Hippocampal formation (tissue), 2 donors: Measurements from ENCODE around the gene USE1.

Experiments used
- DNase-seq, 2 donors: peaks; one replicate each; lab custom pipeline; 2025; lab: John Stamatoyannopoulos, UW

The USE1 gene

DNA sequence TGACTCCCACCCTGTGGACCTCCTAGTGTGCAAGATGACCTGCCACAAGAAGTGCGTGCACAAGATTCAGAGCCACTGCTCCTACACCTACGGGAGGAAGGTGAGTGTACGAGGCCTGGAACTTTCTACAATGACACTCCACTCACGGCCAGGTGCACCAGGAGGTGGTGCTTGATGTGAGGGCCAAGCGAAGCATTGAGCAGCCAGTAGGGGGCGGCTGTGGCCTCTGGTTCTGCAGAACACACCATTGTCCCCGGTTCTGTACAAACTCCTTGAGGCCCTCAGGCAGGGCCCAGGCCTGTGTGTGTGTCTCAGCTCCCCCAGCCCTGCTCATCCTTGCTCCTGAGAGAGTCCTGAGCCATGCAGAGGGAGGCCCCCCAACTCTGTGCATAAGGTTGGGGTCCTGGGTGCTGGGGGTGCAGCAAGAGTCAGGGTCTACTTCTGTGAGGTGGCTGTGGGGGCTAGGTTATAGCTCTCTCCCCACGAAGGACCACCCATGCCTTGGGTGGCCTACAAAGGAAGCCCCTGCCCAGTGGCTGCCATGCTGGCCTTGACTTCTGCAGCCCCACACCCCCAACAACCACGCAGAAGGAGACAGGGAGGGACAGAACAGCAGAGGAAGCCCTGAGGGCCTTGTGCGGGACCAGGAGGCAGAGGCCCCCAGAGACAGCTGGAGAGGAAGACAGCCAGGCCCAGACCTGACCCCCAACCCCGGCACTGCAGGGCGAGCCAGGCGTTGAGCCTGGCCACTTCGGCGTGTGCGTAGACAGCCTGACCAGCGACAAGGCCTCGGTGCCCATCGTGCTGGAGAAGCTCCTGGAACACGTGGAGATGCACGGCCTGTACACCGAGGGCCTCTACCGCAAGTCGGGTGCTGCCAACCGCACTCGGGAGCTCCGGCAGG lies 9.7 kb upstream of the USE1 start:
- DNase-seq = peak in 1 of 2 donors; percentile 29

DNA sequence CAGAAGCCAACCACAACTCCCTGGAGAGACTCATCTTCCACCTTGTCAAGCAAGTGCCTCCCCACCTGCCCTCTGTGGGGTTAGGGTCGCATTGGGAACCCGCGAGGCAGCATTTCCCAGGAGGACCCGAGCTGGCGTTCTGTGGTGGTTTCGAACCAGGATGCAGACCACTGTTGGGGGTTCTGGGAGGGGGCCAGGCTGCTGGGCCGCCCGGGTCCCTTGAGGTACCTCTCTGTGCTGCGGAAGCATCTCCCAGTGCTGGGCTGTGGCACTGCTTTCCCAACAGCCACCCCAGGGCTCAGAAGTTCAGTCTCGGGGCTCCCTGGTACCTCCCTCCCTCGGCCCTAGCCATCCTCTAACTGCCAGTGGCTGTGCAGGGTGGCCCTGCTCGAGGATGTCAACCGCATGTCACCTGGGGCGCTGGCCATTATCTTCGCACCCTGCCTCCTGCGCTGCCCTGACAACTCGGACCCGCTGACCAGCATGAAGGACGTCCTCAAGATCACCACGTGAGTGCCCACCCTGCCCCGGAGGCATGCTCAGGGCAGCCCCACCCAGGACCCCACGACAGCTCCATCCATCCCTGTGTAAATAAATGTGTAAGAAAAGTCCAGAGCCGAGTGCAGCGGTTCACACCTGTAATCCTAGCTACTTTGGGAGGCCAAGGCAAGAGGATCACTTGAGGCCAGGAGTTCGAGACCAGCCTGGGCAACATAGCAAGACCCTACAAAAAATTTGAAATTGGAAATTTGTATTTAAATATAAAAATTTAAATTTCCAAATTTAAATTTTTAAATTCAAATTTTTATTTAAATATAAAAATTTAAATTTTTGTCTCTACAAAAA lies 8.2 kb upstream of the USE1 start:
- DNase-seq = no peak

- no peak for DNase-seq
These were observed 5.8 kb upstream of the USE1 start for GRCh38 chr19:17209126-17210036.

GRCh38 chr19:17210296-17210695 lies 4.9 kb upstream of the USE1 start:
- DNase-seq = no peak

GRCh38 chr19:17211547-17212446 lies 3.4 kb upstream of the USE1 start:
- DNase-seq = no peak

DNA sequence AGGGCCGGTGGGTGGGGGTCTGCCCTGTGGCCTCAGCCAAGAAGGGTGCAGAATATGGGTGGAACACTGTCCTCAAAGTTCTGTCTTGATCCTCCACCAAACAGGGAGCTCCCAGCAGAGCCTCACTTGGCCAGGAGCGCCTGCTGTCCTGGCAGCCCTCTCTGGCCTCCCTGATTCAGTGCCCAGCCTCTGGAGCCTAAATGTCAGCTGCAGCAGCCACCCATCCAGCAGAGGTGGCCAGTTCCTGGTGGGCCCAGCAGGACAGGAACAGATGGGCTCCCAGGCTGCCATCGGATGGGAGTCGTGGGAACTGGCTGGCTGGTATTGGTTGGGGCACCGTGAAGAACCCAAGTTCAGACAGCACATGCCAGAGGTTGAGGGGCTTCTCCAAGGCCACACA lies 1.8 kb upstream of the USE1 start:
- DNase-seq = no peak

DNA sequence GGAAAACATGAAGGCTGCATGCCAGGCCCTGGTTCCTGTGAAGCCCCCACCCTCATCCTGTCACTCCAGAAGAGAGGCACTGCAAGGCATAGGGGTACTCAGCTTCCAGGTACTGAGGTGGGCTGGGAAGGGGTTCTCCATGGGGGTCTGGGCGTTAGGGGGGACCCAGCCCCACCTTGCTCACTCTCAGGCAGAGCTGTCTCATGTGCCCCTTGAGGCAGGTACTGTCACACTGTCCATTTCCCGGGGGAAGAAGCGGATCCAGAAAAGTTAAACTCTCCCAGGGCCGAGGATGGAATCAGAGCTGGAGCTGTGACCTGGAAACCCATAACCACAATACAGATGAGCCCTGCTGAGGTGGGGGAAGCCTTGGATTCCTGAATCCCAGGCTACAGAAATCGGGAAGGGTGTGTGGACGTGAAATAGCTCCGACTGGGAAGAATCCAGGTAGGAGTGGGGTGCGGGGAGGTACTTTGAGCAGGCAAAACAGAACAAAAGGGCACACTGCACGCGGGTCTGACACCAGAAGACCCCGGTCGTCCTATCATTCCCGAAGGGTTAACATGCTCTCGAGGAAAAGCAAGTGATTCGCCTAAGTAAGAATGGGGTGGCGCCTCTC lies 540 bp upstream of the USE1 start:
- DNase-seq = no peak

DNA sequence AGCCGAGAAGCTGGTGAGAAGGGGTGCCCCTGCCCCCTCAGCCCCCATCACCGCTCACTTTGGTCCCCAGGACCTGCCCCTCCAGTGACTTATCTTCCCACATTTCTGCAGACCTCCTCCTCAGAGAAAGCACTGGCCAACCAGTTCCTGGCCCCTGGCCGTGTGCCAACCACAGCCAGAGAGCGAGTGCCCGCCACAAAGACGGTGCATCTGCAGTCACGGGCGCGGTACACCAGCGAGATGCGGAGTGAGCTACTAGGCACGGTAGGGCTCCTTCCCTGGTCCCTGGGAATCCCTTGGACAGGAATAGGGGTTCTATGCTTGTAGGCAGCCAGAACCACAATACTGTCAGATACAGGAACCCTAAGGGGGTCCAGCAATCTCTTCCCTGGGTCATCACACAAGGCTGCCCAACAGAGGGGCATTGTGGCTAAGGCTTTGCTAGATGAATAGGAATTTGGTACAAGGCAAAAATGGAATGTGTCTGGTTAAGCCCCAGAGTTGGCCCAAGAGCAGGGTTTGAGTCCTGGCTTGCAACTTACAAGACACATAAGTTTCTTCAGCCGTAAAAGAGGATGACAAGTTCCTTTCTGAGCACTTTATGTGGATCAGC lies 1.0 kb downstream of the USE1 start:
- no peak for DNase-seq

- DNase-seq = no peak
These were observed 4.1 kb downstream of the USE1 start for GRCh38 chr19:17219286-17219685.

GRCh38 chr19:17220207-17220758 lies 5.1 kb downstream of the USE1 start:
- no peak for DNase-seq

- no peak for DNase-seq
These were observed 9.9 kb downstream of the USE1 start for GRCh38 chr19:17225053-17225452.

- DNase-seq = peak; percentile 97 to 99
These were observed 11.1 kb downstream of the USE1 start, which contains the start of gene OCEL1 for GRCh38 chr19:17226002-17226933. OCEL1 (plus strand) TSS chr19:17226226; CDS start chr19:17226248, 22 bp downstream.

DNA sequence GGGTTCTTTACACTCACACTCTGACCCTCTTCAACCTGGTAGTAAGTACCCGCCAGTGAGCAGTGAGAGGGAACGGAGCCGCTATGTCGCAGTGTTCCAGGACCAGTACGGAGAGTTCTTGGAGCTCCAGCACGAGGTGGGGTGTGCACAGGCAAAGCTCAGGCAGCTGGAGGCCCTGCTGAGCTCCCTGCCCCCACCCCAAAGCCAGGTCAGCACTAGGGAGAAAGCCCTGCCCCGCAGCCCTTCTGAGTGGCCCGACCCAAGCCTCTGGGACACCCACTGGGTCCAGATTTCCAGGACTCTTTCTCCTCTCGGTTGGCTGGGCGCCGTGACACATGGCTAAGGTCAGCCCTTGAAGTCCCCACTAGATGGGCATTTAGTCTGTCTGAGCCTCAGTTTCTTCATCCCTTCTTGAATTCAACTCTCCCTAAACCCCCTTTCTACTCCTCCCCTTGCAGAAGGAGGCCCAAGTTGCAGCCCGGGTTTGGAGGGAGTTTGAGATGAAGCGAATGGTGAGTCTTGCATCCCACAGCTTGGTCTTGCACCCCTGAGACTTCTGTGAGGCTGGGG lies 12.7 kb downstream of the USE1 start:
- no peak for DNase-seq

- DNase-seq = no peak
These were observed 14.7 kb downstream of the USE1 start for GRCh38 chr19:17229890-17230289.

GRCh38 chr19:17232258-17232657 lies 17.1 kb downstream of the USE1 start:
- no peak for DNase-seq

DNA sequence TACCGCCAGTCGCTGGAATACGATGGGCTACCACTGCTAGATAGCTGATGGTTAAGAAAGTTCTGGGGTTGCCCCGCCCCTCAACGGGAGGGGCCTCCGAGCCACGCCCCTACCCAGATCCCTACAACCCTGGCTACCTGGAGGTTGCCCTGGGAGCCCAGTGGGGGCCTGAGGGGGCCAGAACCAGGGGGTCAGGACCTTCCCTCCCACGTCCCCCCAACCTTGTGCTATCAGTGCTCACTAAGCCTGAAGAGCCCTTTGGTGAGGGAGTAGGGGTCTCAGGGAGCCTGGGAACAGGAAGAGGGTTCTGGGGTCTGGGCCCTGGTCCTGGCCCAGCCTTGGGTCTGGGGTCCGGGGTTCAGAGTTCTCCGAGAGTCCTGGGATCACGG lies 19.7 kb downstream of the USE1 start:
- DNase-seq = no peak

DNA sequence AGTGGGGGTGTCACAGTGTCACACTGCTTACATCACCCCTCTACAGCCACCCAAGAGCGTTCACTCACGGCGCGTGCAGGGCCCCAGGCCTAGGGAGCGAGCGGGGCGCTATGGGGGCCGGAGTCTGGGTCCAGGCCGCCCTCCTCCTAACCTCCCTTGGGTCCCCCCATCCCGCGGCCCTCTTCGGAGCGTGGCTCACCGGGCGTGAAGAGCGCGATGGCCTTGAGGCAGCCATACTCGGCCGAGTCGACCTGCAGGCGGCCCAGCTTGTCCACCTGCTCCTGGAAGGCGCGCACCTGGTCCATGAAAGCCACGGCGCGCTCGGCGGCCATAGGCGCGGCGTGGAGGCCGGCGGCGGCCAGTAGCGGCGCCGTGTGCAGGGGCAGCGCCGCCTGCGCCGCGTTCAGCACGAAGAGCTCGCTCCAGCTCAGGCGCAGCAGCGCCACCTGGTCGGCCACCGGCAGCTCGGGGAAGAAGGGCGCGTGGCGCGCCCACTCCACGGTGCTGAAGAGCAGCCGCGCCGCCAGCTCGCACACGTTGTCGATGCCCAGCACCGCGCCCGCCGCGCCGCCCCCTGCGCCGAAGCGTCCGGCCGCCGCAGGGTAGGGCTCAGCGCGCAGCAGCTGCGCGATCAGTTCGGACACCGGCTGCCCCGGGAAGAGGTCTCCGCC lies 20.3 kb downstream of the USE1 start:
- DNase-seq = peak; percentile 50
